Activated CD8-positive, alpha-beta T cell treated with anti-CD3 and anti-CD28 coated beads for 36 hours (primary cell): ENCODE data around the gene ABCC6. TPM values are rescaled to one million over a fixed set of nuclear protein-coding genes. Genes with fewer than 3 reads are reported as not detected.

Experiments used
- ATAC-seq: fragments of 200-7000 bp; cut with Tn5 transposase; one replicate; pipeline ENCODE4 v1.10.0; 2021; ENCODE audit warnings: mild to moderate bottlenecking, moderate library complexity
- CTCF ChIA-PET: fragments of 350-600 bp; sonication (Branson Sonifier 250); formaldehyde crosslinking; loops from one replicate; lab custom pipeline; 2021; ENCODE audit warnings: antibody characterized with exemption; lab: Charles Lee
- POLR2A ChIA-PET: fragments of 350-600 bp; sonication (Branson Sonifier 250); formaldehyde crosslinking; loops from one replicate; lab custom pipeline; 2021; ENCODE audit warnings: antibody characterized with exemption; lab: Charles Lee
- DNase-seq: peaks from one replicate; pipeline ENCODE4 v3.0.0-alpha.2; 2020
- H3K27ac Mint-ChIP-seq: one replicate; pipeline ENCODE4 v1.8.0; 2021; ENCODE audit warnings: mild to moderate bottlenecking, mixed read lengths
- H3K27me3 Mint-ChIP-seq: one replicate; pipeline ENCODE4 v1.8.0; 2021; ENCODE audit warnings: mixed read lengths
- H3K36me3 Mint-ChIP-seq: one replicate; pipeline ENCODE4 v1.8.0; 2021; ENCODE audit warnings: low read depth, mixed read lengths
- H3K4me1 Mint-ChIP-seq: one replicate; pipeline ENCODE4 v1.8.0; 2021; ENCODE audit warnings: low read depth, mixed read lengths
- H3K4me3 Mint-ChIP-seq: one replicate; pipeline ENCODE4 v1.8.0; 2021; ENCODE audit warnings: mild to moderate bottlenecking, moderate library complexity, mixed read lengths
- H3K9me3 Mint-ChIP-seq: one replicate; pipeline ENCODE4 v1.8.0; 2021; ENCODE audit warnings: mixed read lengths
- CTCF ChIP-seq: fragments of 200-600 bp; IDR thresholded peaks from one replicate; pipeline ENCODE4 v1.8.0; 2022; ENCODE audit warnings: antibody characterized with exemption, mild to moderate bottlenecking
- intact Hi-C: fragments of 100-400 bp; cut with micrococcal nuclease; formaldehyde crosslinking; loops from one replicate; pipeline ENCODE4 v1.10.0; 2022
- total RNA-seq, 2 experiments: library from RNA; stranded (reverse); gene quantifications; one replicate each; pipeline ENCODE4 v1.2.3, GENCODE V29; 2021

Gene ABCC6
- total RNA-seq, 2 experiments from 2014 or later = not detected

- Mint-ChIP-seq H3K4me3 (no peak overlapping the region), H3K4me1 (no peaks in the 10 kb centered on the region), H3K9me3 (peaks cover 24% of the 10 kb centered on the region), H3K27ac (no peak overlapping the region), H3K36me3 (peaks cover 86% of the 10 kb centered on the region), H3K27me3 (no peaks in the 10 kb centered on the region)
- intact Hi-C loops = no loop called here
- no peak for TF ChIP-seq CTCF
- ATAC-seq = no peak
- DNase-seq = no peak
- ChIA-PET CTCF (no interaction called here), POLR2A (no interaction called here)
These were observed 102.0 kb downstream of the ABCC6 start for GRCh38 chr16:16121185-16121727.

- intact Hi-C loops = no loop called here
- Mint-ChIP-seq H3K27me3 (no peaks in the 10 kb centered on the region), H3K36me3 (peaks cover 85% of the 10 kb centered on the region), H3K4me3 (no peak overlapping the region), H3K9me3 (peaks cover 24% of the 10 kb centered on the region), H3K4me1 (no peaks in the 10 kb centered on the region), H3K27ac (no peak overlapping the region)
- ATAC-seq (no peak), DNase-seq (no peak)
- POLR2A ChIA-PET = interaction anchor here (0.6 kb wide), 1 partner anchor 75 kb away, joined by 3 read pairs; no protein-coding TSS in a partner anchor
- CTCF ChIA-PET = no interaction called here
- no peak for TF ChIP-seq CTCF
These were observed 102.7 kb downstream of the ABCC6 start for GRCh38 chr16:16120382-16121184.

GRCh38 chr16:16120044-16120381 is 103.3 kb downstream of the ABCC6 start:
- DNase-seq (no peak), ATAC-seq (no peak)
- Mint-ChIP-seq H3K36me3 (peaks cover 86% of the 10 kb centered on the region), H3K4me3 (no peak overlapping the region), H3K27ac (no peak overlapping the region), H3K27me3 (no peaks in the 10 kb centered on the region), H3K4me1 (no peaks in the 10 kb centered on the region), H3K9me3 (peaks cover 24% of the 10 kb centered on the region)
- intact Hi-C loops = no loop called here
- TF ChIP-seq CTCF = no peak
- ChIA-PET POLR2A (interaction anchor here (0.6 kb wide), 1 partner anchor 74 kb away, joined by 3 read pairs; no protein-coding TSS in a partner anchor), CTCF (no interaction called here)

GRCh38 chr16:16118337-16118736 is 105.0 kb downstream of the ABCC6 start:
- no peak for TF ChIP-seq CTCF
- CTCF ChIA-PET = no interaction called here
- H3K4me3 Mint-ChIP-seq = no peak overlapping the region
- POLR2A ChIA-PET = no interaction called here
- no peak overlapping the region for H3K27ac Mint-ChIP-seq
- no peak for DNase-seq
- intact Hi-C loops = no loop called here
- H3K27me3 Mint-ChIP-seq = no peaks in the 10 kb centered on the region
- ATAC-seq = no peak
- no peaks in the 10 kb centered on the region for H3K4me1 Mint-ChIP-seq
- H3K36me3 Mint-ChIP-seq = peaks cover 84% of the 10 kb centered on the region
- peaks cover 14% of the 10 kb centered on the region for H3K9me3 Mint-ChIP-seq

- no peak for DNase-seq
- Mint-ChIP-seq H3K27ac (no peak overlapping the region), H3K9me3 (peaks cover 12% of the 10 kb centered on the region), H3K4me1 (no peaks in the 10 kb centered on the region), H3K27me3 (no peaks in the 10 kb centered on the region), H3K36me3 (peaks cover 82% of the 10 kb centered on the region), H3K4me3 (no peak overlapping the region)
- intact Hi-C loops = no loop called here
- ATAC-seq = no peak
- POLR2A ChIA-PET = no interaction called here
- CTCF ChIA-PET = no interaction called here
- no peak for TF ChIP-seq CTCF
These were observed 106.5 kb downstream of the ABCC6 start for GRCh38 chr16:16116841-16117240.
